ENCODE data around the gene MB21D2. TPM values are rescaled to one million over a fixed set of nuclear protein-coding genes. Genes with fewer than 3 reads are reported as not detected.
"Not testable (repeated sequence)": the region's sequence is repeated elsewhere in the genome, so short reads cannot be mapped to it uniquely, and the experiment has no call there.

MB21D2 gene, protein sequence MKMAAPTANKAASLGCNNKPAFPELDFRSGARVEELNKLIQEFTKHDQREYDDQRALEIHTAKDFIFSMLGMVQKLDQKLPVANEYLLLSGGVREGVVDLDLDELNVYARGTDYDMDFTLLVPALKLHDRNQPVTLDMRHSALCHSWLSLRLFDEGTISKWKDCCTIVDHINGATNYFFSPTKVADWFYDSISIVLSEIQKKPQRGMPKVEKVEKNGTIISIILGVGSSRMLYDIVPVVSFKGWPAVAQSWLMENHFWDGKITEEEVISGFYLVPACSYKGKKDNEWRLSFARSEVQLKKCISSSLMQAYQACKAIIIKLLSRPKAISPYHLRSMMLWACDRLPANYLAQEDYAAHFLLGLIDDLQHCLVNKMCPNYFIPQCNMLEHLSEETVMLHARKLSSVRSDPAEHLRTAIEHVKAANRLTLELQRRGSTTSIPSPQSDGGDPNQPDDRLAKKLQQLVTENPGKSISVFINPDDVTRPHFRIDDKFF
- total RNA-seq, result 32.3 and 33.0 TPM in 2 replicates

DNA sequence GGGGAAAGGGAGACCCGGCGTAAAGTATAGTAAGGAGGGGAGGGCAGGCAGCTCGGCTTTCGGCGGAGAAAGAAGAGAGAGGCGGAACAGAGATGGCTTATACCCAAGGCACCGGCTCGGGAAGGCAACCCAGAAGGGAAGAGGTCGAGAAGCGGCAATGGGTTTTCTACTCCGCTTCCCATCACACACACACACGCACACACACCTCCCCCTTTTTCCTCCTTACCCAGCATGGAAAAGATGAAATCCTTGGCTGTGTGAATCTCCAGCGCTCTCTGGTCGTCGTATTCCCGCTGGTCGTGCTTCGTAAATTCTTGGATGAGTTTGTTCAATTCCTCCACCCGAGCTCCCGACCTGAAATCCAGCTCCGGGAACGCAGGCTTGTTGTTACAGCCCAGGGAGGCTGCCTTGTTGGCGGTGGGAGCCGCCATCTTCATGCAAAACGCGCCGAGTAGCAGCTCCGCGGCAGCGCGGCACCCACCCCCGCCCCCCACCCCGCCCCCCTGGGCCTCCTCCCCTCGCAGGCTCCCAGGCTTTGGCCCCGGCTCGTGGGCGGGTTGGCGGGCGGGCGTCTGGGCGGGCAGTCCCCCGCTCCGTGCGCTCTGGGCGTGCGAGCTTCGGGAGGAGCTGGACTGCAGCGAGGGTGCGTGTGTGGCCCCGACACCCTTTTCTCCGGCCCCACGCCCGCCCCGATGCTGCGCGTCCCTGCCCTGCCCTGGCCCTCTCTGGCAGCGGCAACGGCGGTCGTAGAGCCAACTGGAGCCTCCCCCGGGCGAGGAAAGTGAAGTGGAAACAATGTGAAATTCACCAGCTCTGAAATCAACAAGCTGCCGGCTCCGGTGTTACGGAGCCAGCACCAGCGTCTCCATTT is at the start of gene MB21D2:
MB21D2 (minus strand) TSS at position 453 of the 871 bp plus-strand sequence; CDS start at position 437, 16 bp downstream.
- intact Hi-C loops (cut with micrococcal nuclease), result loop anchor here (1.0 to 5.0 kb wide), 10 partner anchors 17 to 675 kb away; partner anchors contain the start of gene OPA1

DNA sequence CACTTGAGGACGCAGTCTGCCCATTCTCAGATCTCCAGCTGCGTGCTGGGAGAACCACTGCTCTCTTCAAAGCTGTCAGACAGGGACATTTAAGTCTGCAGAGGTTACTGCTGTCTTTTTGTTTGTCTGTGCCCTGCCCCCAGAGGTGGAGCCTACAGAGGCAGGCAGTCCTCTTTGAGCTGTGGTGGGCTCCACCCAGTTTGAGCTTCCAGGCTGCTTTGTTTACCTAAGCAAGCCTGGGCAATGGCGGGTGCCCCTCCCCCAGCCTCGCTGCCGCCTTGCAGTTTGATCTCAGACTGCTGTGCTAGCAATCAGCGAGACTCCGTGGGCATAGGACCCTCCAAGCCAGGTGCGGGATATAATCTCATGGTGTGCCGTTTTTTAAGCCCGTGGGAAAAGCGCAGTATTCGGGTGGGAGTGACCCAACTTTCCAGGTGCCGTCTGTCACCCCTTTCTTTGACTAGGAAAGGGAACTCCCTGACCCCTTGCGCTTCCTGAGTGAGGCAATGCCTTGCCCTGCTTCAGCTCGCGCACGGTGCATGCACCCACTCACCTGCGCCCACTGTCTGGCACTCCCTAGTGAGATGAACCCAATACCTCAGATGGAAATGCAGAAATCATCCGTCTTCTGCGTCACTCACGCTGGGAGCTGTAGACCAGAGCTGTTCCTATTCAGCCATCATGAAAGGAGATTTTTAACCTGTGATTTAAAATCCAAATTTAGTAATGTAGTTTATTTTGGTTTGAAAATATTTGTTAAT is 47.5 kb upstream of the MB21D2 start:
- intact Hi-C loops (cut with micrococcal nuclease), result not testable (repeated sequence)

DNA sequence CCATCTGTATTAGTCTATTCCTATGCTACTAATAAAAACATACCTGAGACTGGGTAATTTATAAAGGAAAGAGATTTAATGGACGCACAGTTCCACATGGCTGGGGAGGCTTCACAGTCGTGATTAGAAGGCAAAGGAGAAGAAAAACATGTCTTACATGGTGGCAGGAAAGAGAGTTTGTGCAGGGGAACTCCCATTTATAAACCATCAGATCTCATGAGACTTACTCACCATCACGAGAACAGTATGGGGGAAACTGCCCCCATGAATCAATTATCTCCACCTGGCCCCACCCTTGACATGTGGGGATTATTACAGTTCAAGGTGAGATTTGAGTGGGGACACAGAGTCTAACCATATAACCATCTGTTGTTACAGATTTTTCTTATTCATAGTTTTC is 42.1 kb upstream of the MB21D2 start:
- intact Hi-C loops (cut with micrococcal nuclease), result no loop called here

DNA sequence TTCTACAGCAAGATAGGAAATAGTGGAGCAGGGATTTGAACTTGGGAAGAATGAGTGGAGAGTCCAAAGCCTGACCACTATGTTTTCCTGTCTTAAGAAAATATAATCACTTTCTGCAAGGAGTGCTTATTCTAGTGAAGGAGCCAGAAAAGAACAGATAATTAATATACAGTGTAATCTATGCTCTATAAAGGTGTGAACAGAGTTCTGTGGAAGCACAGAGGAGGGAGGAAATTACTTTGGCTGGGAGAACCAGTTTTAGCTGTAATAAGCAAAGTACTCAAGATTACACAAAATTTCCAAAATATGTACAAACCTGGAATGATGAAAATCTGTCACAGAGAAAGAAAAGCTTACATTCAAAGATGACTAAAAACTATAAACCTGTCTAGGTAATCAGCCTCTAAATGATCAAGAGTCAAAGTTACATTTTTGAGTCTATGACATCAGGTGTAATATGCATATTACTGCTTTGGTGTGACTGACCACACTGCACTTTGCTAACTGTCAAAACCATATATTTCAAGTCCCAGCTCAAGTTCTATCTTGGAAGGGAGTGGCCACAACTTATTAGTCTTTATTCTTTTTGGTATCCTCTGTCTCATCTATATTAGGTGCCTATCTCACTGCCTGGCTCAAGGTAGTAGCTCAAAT is 40.7 kb upstream of the MB21D2 start:
- intact Hi-C loops (cut with micrococcal nuclease), result loop anchor here (1.0 kb wide), 1 partner anchor 40 kb away; no protein-coding TSS in a partner anchor

DNA sequence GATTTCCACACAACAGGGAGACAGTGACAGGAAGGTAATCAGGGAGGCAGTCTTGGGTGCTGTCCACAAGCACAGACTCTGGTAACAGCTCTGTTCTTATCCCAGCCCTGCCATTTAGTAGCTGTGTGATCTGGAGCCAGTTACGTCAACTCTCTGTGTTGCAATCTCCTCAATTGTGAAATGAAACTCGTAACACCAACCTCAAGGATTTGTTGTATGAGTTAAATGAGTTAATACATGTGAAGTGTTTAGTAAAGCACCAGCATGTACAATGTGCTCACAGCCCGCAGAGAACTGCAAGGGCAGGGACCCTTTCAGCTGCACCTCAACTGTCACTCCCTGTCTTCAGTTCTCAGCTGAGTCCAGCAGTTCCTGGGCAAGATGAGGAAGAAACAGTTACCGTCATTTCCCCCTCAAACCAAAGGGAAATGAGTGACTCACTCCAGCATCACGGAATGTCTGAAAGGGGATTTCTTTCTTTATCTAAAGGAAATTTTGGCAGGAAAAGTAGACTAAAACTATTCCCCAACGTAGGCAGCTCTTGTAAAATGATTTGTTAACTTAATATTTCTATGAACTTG is 39.9 kb upstream of the MB21D2 start:
- intact Hi-C loops (cut with micrococcal nuclease), result loop anchor here (1.0 to 2.0 kb wide), 4 partner anchors 19 to 138 kb away; no protein-coding TSS in a partner anchor

DNA sequence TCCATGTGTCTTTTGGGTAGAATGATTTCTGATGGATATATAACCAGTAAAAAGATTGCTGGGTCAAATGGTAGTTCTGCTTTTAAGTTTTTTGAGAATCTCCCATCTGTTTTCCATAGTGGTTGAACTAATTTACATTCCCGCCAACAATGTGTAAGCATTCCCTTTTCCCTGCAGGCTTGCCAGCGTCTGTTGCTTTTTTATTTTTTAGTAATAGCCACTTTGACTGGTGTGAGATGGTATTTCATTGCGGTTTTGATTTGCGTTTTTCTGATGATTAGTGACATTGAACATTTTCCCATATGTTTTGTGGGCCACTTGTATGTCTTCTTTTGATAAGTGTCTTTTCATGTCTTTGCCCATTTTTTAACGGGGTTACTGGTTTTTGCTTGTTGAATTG is 36.3 kb upstream of the MB21D2 start:
- intact Hi-C loops (cut with micrococcal nuclease), result no loop called here

DNA sequence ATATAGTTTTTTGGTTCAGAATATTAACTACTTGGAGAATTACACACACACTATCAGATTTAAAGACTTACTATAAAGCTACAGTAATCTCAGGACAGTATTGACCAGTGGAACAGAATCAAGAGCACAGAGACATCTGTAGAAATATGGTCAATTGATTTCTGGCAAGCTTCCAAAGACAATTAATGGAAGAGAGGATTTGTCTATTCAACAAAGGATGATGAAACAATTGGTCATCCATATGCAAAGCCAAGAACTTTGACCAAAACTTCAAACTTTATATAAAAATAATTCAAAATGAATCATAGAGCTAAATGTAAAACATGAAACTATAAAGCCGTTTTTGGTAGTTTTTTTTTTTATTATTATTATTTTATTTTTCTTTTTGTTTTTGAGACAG is 29.8 kb upstream of the MB21D2 start:
- intact Hi-C loops (cut with micrococcal nuclease), result no loop called here

DNA sequence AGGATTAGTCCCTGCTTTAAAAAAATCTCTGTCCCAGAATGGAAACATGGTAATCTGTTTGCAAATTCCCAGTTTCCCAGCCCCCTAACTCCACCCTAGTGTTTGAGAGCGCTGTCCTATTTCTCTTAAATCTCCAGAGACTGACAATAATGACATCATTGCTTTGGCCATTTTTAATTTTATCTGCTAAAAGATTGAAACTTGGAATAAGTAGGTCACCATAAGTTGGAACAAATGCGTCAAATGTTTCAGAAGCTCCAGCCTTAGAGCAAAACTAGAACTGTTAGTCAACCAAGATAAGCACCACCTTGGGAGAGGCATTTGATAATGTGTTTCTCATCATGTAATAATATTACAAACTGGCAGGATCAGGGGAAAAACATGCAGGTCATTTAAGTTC is 25.7 kb upstream of the MB21D2 start:
- intact Hi-C loops (cut with micrococcal nuclease), result no loop called here

DNA sequence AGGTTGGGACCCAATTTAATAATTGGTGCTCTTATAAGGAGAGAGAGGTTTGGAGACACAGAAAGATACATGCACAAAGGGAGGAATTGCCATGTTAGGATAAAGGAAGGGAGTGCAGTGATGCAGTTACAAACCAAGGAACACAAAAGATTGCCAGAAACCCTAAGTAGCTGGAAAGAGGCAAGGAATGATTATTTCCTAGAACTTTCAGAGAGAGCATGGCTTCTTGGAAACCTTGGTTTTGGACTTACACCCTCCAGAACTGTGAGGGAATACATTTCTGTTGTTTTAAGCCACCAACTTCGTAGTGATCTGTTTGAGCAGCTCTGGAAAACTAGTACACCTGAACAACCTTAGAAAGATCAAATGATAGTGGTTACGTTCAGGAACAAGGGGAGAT is 25.0 kb upstream of the MB21D2 start:
- intact Hi-C loops (cut with micrococcal nuclease), result no loop called here

DNA sequence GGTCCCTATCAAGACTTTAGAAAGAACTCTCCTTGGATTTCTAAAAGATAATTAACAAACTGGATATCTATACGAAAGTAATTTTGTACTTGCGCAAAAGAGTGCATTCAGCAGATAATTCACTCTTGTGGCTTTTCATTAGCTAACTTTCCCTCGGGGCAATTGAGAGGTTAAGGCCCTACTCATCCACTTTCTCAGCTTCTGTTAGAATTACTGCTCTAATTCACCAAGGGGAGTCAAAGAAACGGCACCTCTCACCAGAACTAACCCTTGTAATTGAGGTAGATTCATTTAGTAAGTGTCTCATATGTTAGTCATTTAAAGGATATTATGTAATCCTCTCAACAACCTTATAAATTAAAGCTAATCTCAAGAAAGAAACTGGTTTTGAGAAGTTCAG is 22.5 kb upstream of the MB21D2 start:
- intact Hi-C loops (cut with micrococcal nuclease), result no loop called here

DNA sequence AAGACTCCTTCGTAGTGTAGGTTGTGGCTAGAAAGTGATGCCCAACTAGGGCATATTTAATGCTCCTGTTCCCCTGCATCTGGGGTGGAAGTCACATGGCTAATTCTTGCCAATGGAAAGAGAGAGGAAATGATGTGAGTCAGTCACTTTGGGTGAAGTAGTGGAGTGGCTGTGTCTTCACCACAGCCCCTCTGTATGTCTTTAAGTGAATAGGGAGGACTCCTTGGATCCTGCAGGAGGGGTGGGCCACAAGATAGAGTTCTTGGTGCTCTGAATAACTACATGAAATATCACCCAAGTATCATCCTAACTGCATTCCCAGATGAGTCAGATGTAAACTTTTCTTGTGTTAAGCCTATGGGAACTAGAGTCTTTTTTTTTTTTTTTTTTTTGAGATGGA is 17.8 kb upstream of the MB21D2 start:
- intact Hi-C loops (cut with micrococcal nuclease), result no loop called here

DNA sequence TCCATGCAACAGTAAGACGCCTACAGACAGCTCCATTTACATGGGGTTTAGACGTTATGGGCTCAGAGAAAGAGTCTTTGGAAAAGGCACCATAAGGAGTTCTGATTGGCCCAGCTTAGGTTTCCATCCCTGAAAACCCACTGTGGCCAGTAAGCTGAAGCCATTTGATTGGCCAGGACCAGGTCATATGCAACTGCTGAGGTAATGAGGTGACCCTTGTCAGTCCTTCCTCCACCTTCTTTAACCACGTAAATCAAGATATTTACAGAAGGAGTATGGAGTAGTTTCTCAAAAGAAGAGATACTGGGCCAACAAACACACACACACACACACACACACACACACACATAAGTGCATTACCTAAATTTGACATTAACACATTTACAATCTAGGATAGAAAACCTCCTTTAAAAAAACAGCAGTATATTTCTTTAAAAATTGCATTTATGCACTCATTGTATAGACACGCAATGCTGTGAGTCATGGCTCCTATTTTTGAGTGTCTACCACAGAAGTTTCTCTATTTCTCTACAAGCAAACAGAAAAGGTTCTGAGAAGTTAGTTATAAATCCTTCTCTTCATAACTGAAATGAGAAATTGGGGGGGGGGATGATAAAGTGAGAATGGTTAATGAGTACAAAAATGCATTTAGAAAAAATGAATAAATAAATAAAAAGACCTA is 16.3 kb upstream of the MB21D2 start:
- intact Hi-C loops (cut with micrococcal nuclease), result loop anchor here (1.0 kb wide), 1 partner anchor 16 kb away; no protein-coding TSS in a partner anchor

DNA sequence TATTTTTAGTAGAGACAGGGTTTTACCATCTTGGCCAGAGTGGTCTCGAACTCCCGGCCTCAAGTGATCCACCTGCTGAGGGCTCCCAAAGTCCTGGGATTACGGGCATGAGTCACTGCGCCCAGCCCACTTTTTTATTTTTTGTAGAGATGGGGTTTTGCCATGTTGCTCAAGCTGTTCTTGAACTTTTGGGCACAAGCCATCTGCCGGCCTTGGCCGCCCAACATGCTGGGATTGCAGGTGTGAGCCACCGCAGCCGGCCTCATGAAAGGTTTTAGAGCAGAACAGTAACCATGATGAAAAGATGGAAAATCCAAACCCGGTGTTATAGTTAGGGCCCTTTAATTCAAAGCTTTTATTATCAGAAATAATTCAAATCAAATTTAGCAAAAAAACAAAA is 15.6 kb upstream of the MB21D2 start:
- intact Hi-C loops (cut with micrococcal nuclease), result no loop called here

DNA sequence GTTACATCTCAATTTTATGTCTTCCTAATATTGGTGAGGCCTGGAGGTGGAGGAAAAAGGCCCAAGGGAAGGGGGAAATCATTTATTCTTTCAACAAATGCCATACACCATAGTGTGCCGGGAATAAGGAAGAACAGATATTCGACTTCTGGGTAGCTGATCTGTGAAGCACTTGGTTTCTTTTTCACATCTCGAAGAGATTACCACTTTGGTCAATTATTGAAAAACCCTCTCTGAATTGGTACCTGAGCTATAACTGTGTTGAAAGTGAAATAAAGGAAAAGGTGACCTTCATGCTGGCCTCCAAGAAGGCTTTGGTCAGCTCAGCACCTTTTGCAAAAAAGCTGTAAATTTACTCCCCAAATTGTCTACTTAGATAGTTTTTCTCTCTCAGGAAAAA is 14.2 kb upstream of the MB21D2 start:
- intact Hi-C loops (cut with micrococcal nuclease), result no loop called here

DNA sequence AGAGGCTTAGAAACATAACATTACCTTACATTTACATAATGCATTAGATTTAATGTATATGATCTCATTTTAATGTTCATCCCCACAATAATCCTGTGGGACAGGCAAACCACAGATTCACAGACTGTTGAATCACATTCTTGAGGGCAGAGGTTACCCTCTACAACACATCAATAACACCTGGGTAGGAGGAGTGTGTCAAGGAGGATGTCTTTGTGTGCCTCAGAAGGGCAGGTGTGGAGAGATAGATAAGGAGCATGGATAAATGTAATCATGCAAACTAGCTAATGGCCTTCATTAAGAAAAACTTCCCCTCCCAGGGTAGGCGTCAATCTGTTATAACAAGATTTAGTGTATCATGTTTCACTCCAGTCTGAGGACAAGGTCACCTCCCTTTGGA is 12.9 kb upstream of the MB21D2 start:
- intact Hi-C loops (cut with micrococcal nuclease), result no loop called here

DNA sequence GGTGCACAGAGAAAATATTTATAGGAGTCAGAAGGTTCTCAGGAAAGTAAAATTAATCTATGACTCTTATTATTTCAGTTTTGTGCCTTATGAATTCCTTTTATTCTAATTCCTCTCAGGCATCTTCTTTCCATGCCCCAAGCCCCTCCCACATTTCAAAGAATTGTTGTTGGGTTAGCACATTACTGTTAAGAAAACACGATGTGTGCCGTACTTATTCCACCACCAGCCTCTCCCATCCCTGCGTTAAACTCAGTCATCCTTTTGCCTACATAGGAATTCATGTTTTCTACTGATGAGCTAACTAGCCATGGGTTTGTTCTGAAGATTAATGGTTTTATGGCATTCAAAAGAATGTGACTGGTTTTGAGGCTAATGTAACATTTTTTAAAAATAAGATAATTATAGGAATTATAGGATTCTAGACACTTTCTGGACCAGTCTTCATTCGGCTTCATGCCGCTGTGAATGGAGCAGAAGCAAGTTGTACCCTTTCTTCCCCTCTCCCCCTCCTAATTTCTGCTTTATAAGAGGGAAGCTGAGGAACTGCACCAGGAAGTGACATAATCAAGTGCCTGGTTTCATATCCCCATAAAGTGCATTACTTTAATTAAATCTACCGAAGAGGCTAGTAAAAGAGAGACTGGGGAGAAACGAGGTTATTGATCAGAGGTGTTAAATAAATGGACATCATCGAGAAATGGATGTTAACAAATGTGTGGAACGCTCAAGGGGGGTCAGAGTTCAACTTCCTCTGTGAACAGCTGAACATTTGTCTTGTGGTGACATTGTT is 12.3 kb upstream of the MB21D2 start:
- intact Hi-C loops (cut with micrococcal nuclease), result no loop called here

DNA sequence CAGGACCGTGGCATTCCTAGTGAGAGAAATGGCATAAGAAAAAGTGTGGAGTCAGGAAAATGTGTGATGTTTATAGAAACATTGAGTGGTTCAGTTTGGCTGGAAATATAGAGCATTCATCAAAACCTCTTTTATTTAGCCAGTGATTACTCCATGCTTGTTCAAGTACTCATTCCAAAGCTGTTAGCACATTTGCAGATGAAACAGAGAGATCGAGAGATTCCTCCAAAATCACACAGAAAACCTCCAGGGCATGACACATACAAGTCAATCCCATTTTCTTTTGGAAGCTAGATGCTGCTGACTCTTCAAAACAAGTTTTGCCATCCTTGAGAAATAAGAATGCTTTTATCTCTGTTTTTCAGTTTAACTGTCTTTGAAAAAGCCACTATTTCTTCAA is 11.5 kb upstream of the MB21D2 start:
- intact Hi-C loops (cut with micrococcal nuclease), result no loop called here

DNA sequence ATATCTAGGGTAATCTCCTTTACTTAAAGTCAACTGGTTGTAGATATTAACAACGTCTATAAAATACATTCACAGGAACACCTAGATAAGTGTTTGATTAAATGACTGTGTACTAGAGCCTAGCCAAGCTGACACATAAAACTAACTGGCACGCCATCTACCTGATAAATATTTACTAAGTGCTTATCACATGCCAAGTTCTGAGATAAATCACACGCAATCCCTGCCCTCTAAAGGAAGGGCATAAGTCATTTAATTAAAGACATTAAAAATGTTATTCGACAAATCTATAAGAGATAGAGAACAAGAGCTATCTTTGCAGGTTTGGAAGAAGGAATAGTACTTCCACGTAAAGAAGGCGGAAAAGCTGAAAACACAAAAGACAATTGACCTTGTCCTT is 11.1 kb upstream of the MB21D2 start:
- intact Hi-C loops (cut with micrococcal nuclease), result no loop called here

DNA sequence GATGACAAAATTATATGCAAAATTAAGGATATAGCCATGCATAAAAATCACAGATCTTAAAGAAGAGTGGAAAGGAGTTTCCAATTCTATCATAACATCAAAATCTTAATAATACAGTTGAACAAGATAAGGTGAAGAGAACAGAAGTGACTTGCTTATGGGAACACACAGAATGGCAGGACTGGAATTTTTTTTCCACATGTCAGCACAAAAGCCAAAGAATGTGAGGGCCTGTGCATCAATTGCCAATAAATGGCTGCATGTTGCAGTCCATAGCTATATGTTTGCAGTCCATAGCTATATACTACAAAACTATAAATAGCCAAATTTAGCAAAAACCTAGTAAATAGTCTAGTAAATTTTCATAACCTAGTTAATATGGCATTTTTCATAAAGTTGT is 10.4 kb upstream of the MB21D2 start:
- intact Hi-C loops (cut with micrococcal nuclease), result no loop called here

Data from T-helper 1 cell treated with Interleukin-12 subunit alpha and Interleukin-12 subunit beta and Interleukin-4 antibody, amounts not matched to agents 30 ng/mL and 1 ng/mL, for 36 hours (primary cell).